ENCODE results near the gene BAIAP2.

The BAIAP2 gene

GRCh38 chr17:81056312-81056711, 21.4 kb downstream of the BAIAP2 start:
- DNase-seq: no peak

- DNase-seq: no peak
These were observed 22.3 kb downstream of the BAIAP2 start for GRCh38 chr17:81057079-81057730.

GRCh38 chr17:81057777-81058176, 22.8 kb downstream of the BAIAP2 start:
- no peak for DNase-seq

GRCh38 chr17:81058263-81058871, 23.4 kb downstream of the BAIAP2 start:
- no peak for DNase-seq

- DNase-seq: no peak
These were observed 24.1 kb downstream of the BAIAP2 start for GRCh38 chr17:81059026-81059425.

- no peak for DNase-seq
These were observed 25.5 kb downstream of the BAIAP2 start for GRCh38 chr17:81060416-81060815.

GRCh38 chr17:81061027-81061735, 26.2 kb downstream of the BAIAP2 start:
- DNase-seq: no peak

- DNase-seq: no peak
These were observed 27.2 kb downstream of the BAIAP2 start for GRCh38 chr17:81062014-81062780.

- DNase-seq: no peak
These were observed 28.4 kb downstream of the BAIAP2 start for GRCh38 chr17:81063106-81064093.

- no peak for DNase-seq
These were observed 29.9 kb downstream of the BAIAP2 start for GRCh38 chr17:81064678-81065475.

- DNase-seq: no peak
These were observed 30.5 kb downstream of the BAIAP2 start for GRCh38 chr17:81065500-81065899.

GRCh38 chr17:81066072-81066471, 31.1 kb downstream of the BAIAP2 start:
- DNase-seq: no peak

- no peak for DNase-seq
These were observed 31.9 kb downstream of the BAIAP2 start for GRCh38 chr17:81066771-81067315.

- DNase-seq: no peak
These were observed 32.5 kb downstream of the BAIAP2 start for GRCh38 chr17:81067391-81067811.

GRCh38 chr17:81068411-81069134, 33.6 kb downstream of the BAIAP2 start:
- no peak for DNase-seq

- no peak for DNase-seq
These were observed 34.2 kb downstream of the BAIAP2 start for GRCh38 chr17:81069135-81069645.

- no peak for DNase-seq
These were observed 35.7 kb downstream of the BAIAP2 start for GRCh38 chr17:81070541-81071246.

GRCh38 chr17:81071761-81072741, 37.1 kb downstream of the BAIAP2 start:
- DNase-seq: no peak

All from SIG-M5 (cell line).